ENCODE data around the gene PACS2. TPM values are rescaled to one million over a fixed set of nuclear protein-coding genes. Genes with fewer than 3 reads are reported as not detected.

PACS2 gene
- total and polyA plus RNA-seq, 4 donors: 5.1 to 21.9 (median 9.8) TPM

- Histone ChIP-seq H3K4me3 (ENCODE audit: low read depth in 1 of 3, low read length in 3 of 3) (no peak overlapping the region), H3K27me3 (ENCODE audit: control insufficient read depth in 4 of 4, insufficient read depth in 4 of 4, low read length in 3 of 4) (no peaks in the 10 kb centered on the region), H3K36me3 (ENCODE audit: control insufficient read depth in 4 of 4, insufficient read depth in 3 of 4, low read depth in 1 of 4, low read length in 3 of 4) (no peaks in the 10 kb centered on the region), H3K27ac (ENCODE audit: low read depth in 1 of 2, low read length in 2 of 2) (no peak overlapping the region), H3K9me3 (ENCODE audit: control insufficient read depth in 4 of 4, low read length in 3 of 4) (no peaks in the 10 kb centered on the region), H3K9ac (ENCODE audit: low read depth in 1 of 2, low read length in 2 of 2) (no peak overlapping the region), H3K4me1 (ENCODE audit: control insufficient read depth in 4 of 4, insufficient read depth in 4 of 4, low read length in 3 of 4) (peaks cover 0 to 1% (median under 1%) of the 10 kb centered on the region in 4 donors)
- WGBS: 84% methylated on average over 27 of the region's 27 CpGs
- no peak for DNase-seq (ENCODE audit: low spot score)
- TF ChIP-seq JUND (IDR thresholded peaks at IDR 0.05) (no peak), FOXA1 (IDR thresholded peaks at IDR 0.05) (no peak), FOXA2 (IDR thresholded peaks at IDR 0.05) (no peak), YY1 (IDR thresholded peaks at IDR 0.05) (no peak), HNF4A (conservative IDR thresholded peaks at IDR 0.05) (no peak), SP1 (IDR thresholded peaks at IDR 0.05) (no peak), ZBTB33 (IDR thresholded peaks at IDR 0.05) (no peak), NR2F2 (IDR thresholded peaks at IDR 0.05) (no peak), GABPA (IDR thresholded peaks at IDR 0.05 in 1 of 2, conservative IDR thresholded peaks at IDR 0.05 in 1 of 2) (no peak), HNF4G (IDR thresholded peaks at IDR 0.05) (no peak)
Observed at GRCh38 chr14:105322791-105323556, 8.4 kb downstream of the PACS2 start.

GRCh38 chr14:105323663-105324062 lies 9.1 kb downstream of the PACS2 start:
- H3K4me1 ChIP-seq (ENCODE audit: control insufficient read depth in 4 of 4, insufficient read depth in 4 of 4, low read length in 3 of 4): peaks cover 6 to 8% (median 8%) of the 10 kb centered on the region in 4 donors
- no peaks in the 10 kb centered on the region for H3K27me3 ChIP-seq (ENCODE audit: control insufficient read depth in 4 of 4, insufficient read depth in 4 of 4, low read length in 3 of 4)
- H3K9me3 ChIP-seq (ENCODE audit: control insufficient read depth in 4 of 4, low read length in 3 of 4): no peaks in the 10 kb centered on the region
- H3K9ac ChIP-seq (ENCODE audit: low read depth in 1 of 2, low read length in 2 of 2): no peak overlapping the region
- TF ChIP-seq REST (IDR thresholded peaks at IDR 0.05) (no peak), RAD21 (IDR thresholded peaks at IDR 0.05) (no peak), HNF4G (IDR thresholded peaks at IDR 0.05) (no peak), CTCF (IDR thresholded peaks at IDR 0.05; ENCODE audit: low read depth, low read length, missing input control) (no peak), FOXA1 (IDR thresholded peaks at IDR 0.05) (no peak)
- H3K36me3 ChIP-seq (ENCODE audit: control insufficient read depth in 4 of 4, insufficient read depth in 3 of 4, low read depth in 1 of 4, low read length in 3 of 4): no peaks in the 10 kb centered on the region
- no peak for DNase-seq (ENCODE audit: low spot score)
- no peak overlapping the region for H3K4me3 ChIP-seq (ENCODE audit: low read depth in 1 of 3, low read length in 3 of 3)
- no peak overlapping the region for H3K27ac ChIP-seq (ENCODE audit: low read depth in 1 of 2, low read length in 2 of 2)
- WGBS: 95% methylated on average over 13 of the region's 13 CpGs
